Ishikawa (cell line): ENCODE data around the gene IFIT5.

Source experiments
- CEBPB ChIP-seq: IDR thresholded peaks from 2 replicates; pipeline ENCODE4 v1.6.1; 2012
- FOXM1 ChIP-seq: IDR thresholded peaks from 2 replicates; pipeline ENCODE4 v1.6.1; 2012; ENCODE audit warnings: low read depth, borderline replicate concordance
- MAX ChIP-seq: IDR thresholded peaks from 2 replicates; pipeline ENCODE4 v1.6.1; 2012
- RAD21 ChIP-seq: IDR thresholded peaks from 2 replicates; pipeline ENCODE4 v1.6.1; 2012; ENCODE audit warnings: low read depth
- TAF1 ChIP-seq: IDR thresholded peaks from 2 replicates; pipeline ENCODE4 v1.6.1; 2012; ENCODE audit warnings: low read depth, mild to moderate bottlenecking

- no peak for TF ChIP-seq CEBPB
- TF ChIP-seq RAD21: no peak
- no peak for TF ChIP-seq MAX
- TF ChIP-seq TAF1: no peak
- no peak for TF ChIP-seq FOXM1
Observed at GRCh38 chr10:89371079-89371478, 43.3 kb upstream of the IFIT5 start.
